Caco-2 (cell line): ENCODE results near the gene RASD2. TPM values are rescaled to one million over a fixed set of nuclear protein-coding genes. Genes with fewer than 3 reads are reported as not detected.

ENCODE experiments used
- BruUV-seq: library from RNA; stranded (reverse); fragments of 400-500 nt; replicated peaks from 2 replicates; lab custom pipeline; 2021; lab: Mats Ljungman, UMichigan
- CTCF ChIA-PET: fragments of 300-600 bp; sonication (Branson Sonifier 250); formaldehyde crosslinking; loops from one replicate; lab custom pipeline; 2022; ENCODE audit warnings: antibody characterized with exemption; lab: Charles Lee
- POLR2A ChIA-PET: fragments of 300-600 bp; sonication (Branson Sonifier 250); formaldehyde crosslinking; loops from one replicate; lab custom pipeline; 2022; ENCODE audit warnings: antibody characterized with exemption; lab: Charles Lee
- DNase-seq, 2 experiments: peaks; one replicate each; pipeline versions ENCODE4 v3.0.0 to v3.0.0-alpha.2; 2020 to 2022
- H3K27me3 ChIP-seq: replicated peaks from 2 replicates; pipeline ENCODE4 v1.6.0; 2011; ENCODE audit warnings: low read length; ENCODE audit not compliant: control insufficient read depth, insufficient read depth
- H3K36me3 ChIP-seq: 2 replicates; pipeline ENCODE4 v1.5.1; 2011; ENCODE audit warnings: low read length; ENCODE audit not compliant: control insufficient read depth, insufficient read depth
- H3K4me1 ChIP-seq: fragments of 250-450 bp; sonication (Bioruptor Pico); 2 replicates; pipeline ENCODE4 v1.5.1; 2020; ENCODE audit warnings: mild to moderate bottlenecking
- H3K4me3 ChIP-seq: 2 replicates; pipeline ENCODE4 v1.5.1; 2011; ENCODE audit warnings: low read depth, mild to moderate bottlenecking, control low read depth, low read length
- H3K9me3 ChIP-seq: fragments of 250-450 bp; sonication (Bioruptor Pico); 2 replicates; pipeline ENCODE4 v1.5.1; 2020; ENCODE audit warnings: mild to moderate bottlenecking, moderate library complexity
- H3K27ac Mint-ChIP-seq: one replicate; pipeline ENCODE4 v1.8.0; 2022; ENCODE audit warnings: mixed read lengths; ENCODE audit not compliant: unreplicated experiment
- H3K27me3 Mint-ChIP-seq: one replicate; pipeline ENCODE4 v1.8.0; 2022; ENCODE audit warnings: mixed read lengths; ENCODE audit not compliant: insufficient read depth, unreplicated experiment
- H3K36me3 Mint-ChIP-seq: one replicate; pipeline ENCODE4 v1.8.0; 2022; ENCODE audit warnings: mild to moderate bottlenecking, mixed read lengths; ENCODE audit not compliant: insufficient read depth, unreplicated experiment
- H3K4me1 Mint-ChIP-seq: one replicate; pipeline ENCODE4 v1.8.0; 2022; ENCODE audit warnings: low read depth, mixed read lengths; ENCODE audit not compliant: unreplicated experiment
- H3K4me3 Mint-ChIP-seq: one replicate; pipeline ENCODE4 v1.8.0; 2022; ENCODE audit warnings: mild to moderate bottlenecking, moderate library complexity, mixed read lengths; ENCODE audit not compliant: unreplicated experiment
- H3K9me3 Mint-ChIP-seq: one replicate; pipeline ENCODE4 v1.8.0; 2022; ENCODE audit warnings: mixed read lengths; ENCODE audit not compliant: unreplicated experiment
- CTCF ChIP-seq, 2 experiments: fragments of 200-600 bp in 1 of 2; IDR thresholded peaks; 1 replicate in 1 of 2; 2 replicates in 1 of 2; pipeline versions ENCODE4 v1.5.1 to v1.8.0; 2011 to 2022; ENCODE audit warnings: antibody characterized with exemption in 1 of 2, control low read depth in 1 of 2, inconsistent platforms in 1 of 2, low read depth in 1 of 2, low read length in 1 of 2, mild to moderate bottlenecking in 1 of 2, moderate library complexity in 1 of 2; ENCODE audit not compliant: insufficient read depth in 1 of 2, severe bottlenecking in 1 of 2, unreplicated experiment in 1 of 2
- intact Hi-C: fragments of 100-400 bp; cut with micrococcal nuclease; formaldehyde crosslinking; loops from one replicate; pipeline ENCODE4 v1.10.0; 2022; ENCODE audit not compliant: unreplicated experiment
- total RNA-seq: library from RNA; stranded (reverse); gene quantifications from 2 replicates; pipeline ENCODE4 v1.2.3, GENCODE V29; 2022

RASD2 gene
- total RNA-seq, 1 experiment from 2014 or later = 0.09 TPM

- no peaks in the 10 kb centered on the region for H3K9me3 Mint-ChIP-seq
- DNase-seq = peak in 1 of 2 experiments; percentile 18
- no peaks in the 10 kb centered on the region for H3K36me3 Mint-ChIP-seq
- no peak for TF ChIP-seq CTCF (IDR thresholded peaks at IDR 0.05; ENCODE audit: insufficient read depth in 1 of 2, low read depth in 1 of 2, low read length in 1 of 2, severe bottlenecking in 1 of 2, unreplicated experiment in 1 of 2)
- H3K4me3 Mint-ChIP-seq = peak overlapping the region; percentile 69
- Histone ChIP-seq H3K4me3 (no peak overlapping the region), H3K36me3 (no peaks in the 10 kb centered on the region), H3K4me1 (peaks cover 5% of the 10 kb centered on the region), H3K27me3 (peaks cover 1% of the 10 kb centered on the region; the same call in 1 of the 2 replicates), H3K9me3 (no peaks in the 10 kb centered on the region)
- H3K4me1 Mint-ChIP-seq = no peaks in the 10 kb centered on the region
- no TSS peak for BruUV-seq
- H3K27ac Mint-ChIP-seq = no peak overlapping the region
- peaks cover 13% of the 10 kb centered on the region for H3K27me3 Mint-ChIP-seq
- CTCF ChIA-PET = interaction anchor here (0.9 kb wide), 1 partner anchor 41 kb away, joined by 3 read pairs; no protein-coding TSS in a partner anchor
- intact Hi-C loops = no loop called here
- POLR2A ChIA-PET = no interaction called here
Observed at GRCh38 chr22:35541254-35541748, 670 bp downstream of the RASD2 start.

GRCh38 chr22:35542157-35542938, 1.7 kb downstream of the RASD2 start:
- no peaks in the 10 kb centered on the region for H3K36me3 Mint-ChIP-seq
- ChIA-PET POLR2A (no interaction called here), CTCF (no interaction called here)
- no TSS peak for BruUV-seq
- Histone ChIP-seq H3K9me3 (no peaks in the 10 kb centered on the region), H3K36me3 (no peaks in the 10 kb centered on the region), H3K27me3 (peaks cover 1% of the 10 kb centered on the region; the same call in 1 of the 2 replicates), H3K4me1 (peaks cover 5% of the 10 kb centered on the region), H3K4me3 (no peak overlapping the region)
- no peak overlapping the region for H3K4me3 Mint-ChIP-seq
- no peak for DNase-seq
- no peaks in the 10 kb centered on the region for H3K4me1 Mint-ChIP-seq
- no peak overlapping the region for H3K27ac Mint-ChIP-seq
- intact Hi-C loops = no loop called here
- peaks cover 13% of the 10 kb centered on the region for H3K27me3 Mint-ChIP-seq
- no peak for TF ChIP-seq CTCF (IDR thresholded peaks at IDR 0.05; ENCODE audit: insufficient read depth in 1 of 2, low read depth in 1 of 2, low read length in 1 of 2, severe bottlenecking in 1 of 2, unreplicated experiment in 1 of 2)
- H3K9me3 Mint-ChIP-seq = no peaks in the 10 kb centered on the region

GRCh38 chr22:35542939-35543516, 2.4 kb downstream of the RASD2 start:
- peaks cover 13% of the 10 kb centered on the region for H3K27me3 Mint-ChIP-seq

More at GRCh38 chr22:35542939-35543516, 2.4 kb downstream of the RASD2 start:
- H3K4me1 Mint-ChIP-seq = no peaks in the 10 kb centered on the region
- H3K4me3 Mint-ChIP-seq = no peak overlapping the region
- H3K27me3 ChIP-seq = peaks cover 1% of the 10 kb centered on the region; the same call in 1 of the 2 replicates
- peaks cover 5% of the 10 kb centered on the region for H3K4me1 ChIP-seq
- no peak overlapping the region for H3K27ac Mint-ChIP-seq
- no peaks in the 10 kb centered on the region for H3K36me3 Mint-ChIP-seq
- DNase-seq = no peak
- CTCF ChIA-PET = no interaction called here
- no peak for TF ChIP-seq CTCF (IDR thresholded peaks at IDR 0.05; ENCODE audit: insufficient read depth in 1 of 2, low read depth in 1 of 2, low read length in 1 of 2, severe bottlenecking in 1 of 2, unreplicated experiment in 1 of 2)
- POLR2A ChIA-PET = no interaction called here
- no peaks in the 10 kb centered on the region for H3K9me3 Mint-ChIP-seq
- no peaks in the 10 kb centered on the region for H3K36me3 ChIP-seq
- no TSS peak for BruUV-seq
- H3K4me3 ChIP-seq = no peak overlapping the region
- no peaks in the 10 kb centered on the region for H3K9me3 ChIP-seq
- intact Hi-C loops = no loop called here
